ENCODE data around the gene EMP2. TPM values are rescaled to one million over a fixed set of nuclear protein-coding genes. Genes with fewer than 3 reads are reported as not detected.

Gene EMP2
- total and polyA plus RNA-seq, 2 experiments from 2014 or later, result 29.1 to 93.4 TPM

DNA sequence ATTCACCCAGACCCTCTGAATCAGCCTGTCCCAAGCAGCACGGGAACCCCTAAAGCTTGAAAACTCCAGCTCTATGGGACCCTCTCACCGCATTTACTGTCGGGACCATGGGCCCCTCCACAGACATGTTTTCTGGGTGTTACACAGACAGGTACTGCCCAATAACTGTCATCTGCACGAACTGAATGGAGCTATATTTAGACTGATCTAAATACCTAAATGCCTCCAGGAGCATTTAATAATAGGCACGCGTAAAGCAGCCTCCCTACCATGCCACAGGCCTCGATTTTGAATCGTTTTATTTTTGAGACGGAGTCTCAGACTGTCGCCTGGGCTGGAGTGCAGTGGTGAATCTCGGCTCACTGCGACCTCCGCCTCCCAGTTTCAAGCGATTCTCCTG is 49.7 kb downstream of the EMP2 start:
- no peak for DNase-seq (ENCODE audit: low spot score)
- no peaks in the 10 kb centered on the region for H3K36me3 ChIP-seq (replicated peaks; ENCODE audit: insufficient read depth, low read depth)
- no peak for TF ChIP-seq EZH2 (IDR thresholded peaks at IDR 0.05; ENCODE audit: borderline replicate concordance)
- TF ChIP-seq CTCF (IDR thresholded peaks at IDR 0.05; ENCODE audit: poor library complexity), result no peak
- TF ChIP-seq EZH2phosphoT487 (IDR thresholded peaks at IDR 0.05; ENCODE audit: low read depth, severe bottlenecking, unreplicated experiment), result no peak
- no peaks in the 10 kb centered on the region for H3K27me3 ChIP-seq
- H3K27ac ChIP-seq, result no peak overlapping the region
- no peaks in the 10 kb centered on the region for H3K9me2 ChIP-seq (replicated peaks; ENCODE audit: insufficient read depth)
- H2AFZ ChIP-seq, result no peak overlapping the region
- H3K9me3 ChIP-seq (ENCODE audit: low read depth), result no peaks in the 10 kb centered on the region
- no peaks in the 10 kb centered on the region for H3K4me1 ChIP-seq (ENCODE audit: insufficient read depth)
- no peak overlapping the region for H3K4me2 ChIP-seq
- H3K4me3 ChIP-seq, result no peak overlapping the region
- H3K79me2 ChIP-seq, result no peaks in the 10 kb centered on the region
- H4K20me1 ChIP-seq (ENCODE audit: insufficient read depth, poor library complexity, severe bottlenecking), result no peaks in the 10 kb centered on the region
- 92% methylated on average over 14 of the region's 14 CpGs for WGBS (ENCODE audit: low lambda C conversion rate, missing lambda C conversion rate)

GRCh38 chr16:10529895-10530669 is 50.3 kb downstream of the EMP2 start:
- Histone ChIP-seq H3K9me3 (ENCODE audit: low read depth) (no peaks in the 10 kb centered on the region), H3K27me3 (no peaks in the 10 kb centered on the region), H3K36me3 (replicated peaks; ENCODE audit: insufficient read depth, low read depth) (no peaks in the 10 kb centered on the region), H2AFZ (no peak overlapping the region), H3K4me2 (no peak overlapping the region), H3K79me2 (no peaks in the 10 kb centered on the region), H4K20me1 (ENCODE audit: insufficient read depth, poor library complexity, severe bottlenecking) (no peaks in the 10 kb centered on the region), H3K4me3 (no peak overlapping the region), H3K27ac (no peak overlapping the region), H3K9me2 (replicated peaks; ENCODE audit: insufficient read depth) (no peaks in the 10 kb centered on the region), H3K4me1 (ENCODE audit: insufficient read depth) (no peaks in the 10 kb centered on the region)
- no peak for DNase-seq (ENCODE audit: low spot score)
- TF ChIP-seq EZH2 (IDR thresholded peaks at IDR 0.05; ENCODE audit: borderline replicate concordance) (no peak), CTCF (IDR thresholded peaks at IDR 0.05; ENCODE audit: poor library complexity) (no peak), EZH2phosphoT487 (IDR thresholded peaks at IDR 0.05; ENCODE audit: low read depth, severe bottlenecking, unreplicated experiment) (no peak)
- 55% methylated on average over 1 of the region's 1 CpG for WGBS (ENCODE audit: low lambda C conversion rate, missing lambda C conversion rate)

- no peak for DNase-seq (ENCODE audit: low spot score)
- Histone ChIP-seq H3K9me3 (ENCODE audit: low read depth) (no peaks in the 10 kb centered on the region), H4K20me1 (ENCODE audit: insufficient read depth, poor library complexity, severe bottlenecking) (no peaks in the 10 kb centered on the region), H3K9me2 (replicated peaks; ENCODE audit: insufficient read depth) (no peaks in the 10 kb centered on the region), H3K36me3 (replicated peaks; ENCODE audit: insufficient read depth, low read depth) (no peaks in the 10 kb centered on the region), H3K4me1 (ENCODE audit: insufficient read depth) (no peaks in the 10 kb centered on the region), H3K79me2 (no peaks in the 10 kb centered on the region), H3K4me3 (no peak overlapping the region), H3K27ac (no peak overlapping the region), H2AFZ (no peak overlapping the region), H3K27me3 (no peaks in the 10 kb centered on the region), H3K4me2 (no peak overlapping the region)
- no peak for TF ChIP-seq CTCF (IDR thresholded peaks at IDR 0.05; ENCODE audit: poor library complexity)
- TF ChIP-seq EZH2phosphoT487 (IDR thresholded peaks at IDR 0.05; ENCODE audit: low read depth, severe bottlenecking, unreplicated experiment), result no peak
- no peak for TF ChIP-seq EZH2 (IDR thresholded peaks at IDR 0.05; ENCODE audit: borderline replicate concordance)
- 90% methylated on average over 8 of the region's 8 CpGs for WGBS (ENCODE audit: low lambda C conversion rate, missing lambda C conversion rate)
These were observed 51.8 kb downstream of the EMP2 start for GRCh38 chr16:10528635-10529034.
